ENCODE data around the gene BCOR.

The BCOR gene

DNA sequence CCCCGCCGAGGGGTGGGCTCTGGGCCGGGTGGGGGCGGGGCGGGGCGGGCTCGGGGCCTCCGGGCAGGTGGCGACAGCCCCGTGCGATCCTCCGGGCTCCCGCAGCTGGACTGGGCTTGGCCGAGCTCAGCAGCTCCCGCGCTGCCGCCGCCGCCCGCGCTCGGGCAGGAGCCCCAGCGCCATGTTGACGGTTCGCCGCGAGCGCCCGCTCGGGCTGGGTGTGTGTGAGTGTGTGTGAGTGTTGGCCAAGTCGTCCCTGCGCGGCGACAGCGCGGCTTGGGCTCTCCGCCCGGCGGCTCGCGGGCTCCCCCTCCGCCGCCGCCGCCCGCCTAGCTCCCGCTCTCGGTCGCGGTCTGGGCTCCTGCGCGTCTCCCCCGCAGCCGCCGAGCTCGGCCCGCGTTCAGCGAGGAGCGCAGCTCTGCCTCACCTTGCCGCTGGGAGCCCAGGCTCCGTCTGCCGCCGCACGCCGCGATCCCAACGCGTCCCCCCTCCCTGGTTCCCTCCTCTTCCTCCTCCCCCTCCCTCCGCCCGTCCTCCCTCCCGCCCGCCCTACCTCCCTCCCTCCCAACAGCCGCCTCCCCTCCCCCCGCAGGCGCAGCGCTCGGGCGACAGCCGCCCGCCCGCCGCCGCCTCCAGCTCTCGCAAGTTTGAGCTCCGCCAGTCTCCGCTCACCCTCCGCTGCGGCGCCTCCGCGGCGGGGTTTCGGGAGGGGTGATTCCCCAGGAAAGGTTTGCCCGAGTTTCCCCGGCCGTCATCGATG lies at the start of gene BCOR:
Gene BCOR, minus strand, starts transcription at position 455 of the 760 bp plus-strand sequence. CDS start 20,029 bp downstream, outside the sequence.
- Histone ChIP-seq H3K4me1 (peaks cover 35 to 66% (median 59%) of the 10 kb centered on the region in 10 experiments), H3K27ac (peak within 1 kb of the TSS; percentile 29 to 88 (median 79); a peak in 21 of 22 replicates), H3K36me3 (peaks cover 0 to 7% (median 0%) of the 10 kb centered on the region in 11 experiments; a peak in 2 of 22 replicates), H3K4me2 (peak within 1 kb of the TSS; percentile 77 to 95 (median 89)), H3K9ac (peak within 1 kb of the TSS; percentile 77 to 88 (median 85)), H4K20me1 (peaks cover 37 to 81% (median 64%) of the 10 kb centered on the region in 11 experiments), H3K9me3 (replicated peaks in 1 of 11) (peaks cover 28 to 55% (median 41%) of the 10 kb centered on the region in 11 experiments; a peak in 20 of 22 replicates), H3K4me3 (peak within 1 kb of the TSS; percentile 57 to 78 (median 68)), H3K27me3 (peaks cover 26 to 49% (median 37%) of the 10 kb centered on the region in 11 experiments; a peak in 21 of 22 replicates)
- no peak for TF ChIP-seq Cebpa-rat (IDR thresholded peaks at IDR 0.05)

DNA sequence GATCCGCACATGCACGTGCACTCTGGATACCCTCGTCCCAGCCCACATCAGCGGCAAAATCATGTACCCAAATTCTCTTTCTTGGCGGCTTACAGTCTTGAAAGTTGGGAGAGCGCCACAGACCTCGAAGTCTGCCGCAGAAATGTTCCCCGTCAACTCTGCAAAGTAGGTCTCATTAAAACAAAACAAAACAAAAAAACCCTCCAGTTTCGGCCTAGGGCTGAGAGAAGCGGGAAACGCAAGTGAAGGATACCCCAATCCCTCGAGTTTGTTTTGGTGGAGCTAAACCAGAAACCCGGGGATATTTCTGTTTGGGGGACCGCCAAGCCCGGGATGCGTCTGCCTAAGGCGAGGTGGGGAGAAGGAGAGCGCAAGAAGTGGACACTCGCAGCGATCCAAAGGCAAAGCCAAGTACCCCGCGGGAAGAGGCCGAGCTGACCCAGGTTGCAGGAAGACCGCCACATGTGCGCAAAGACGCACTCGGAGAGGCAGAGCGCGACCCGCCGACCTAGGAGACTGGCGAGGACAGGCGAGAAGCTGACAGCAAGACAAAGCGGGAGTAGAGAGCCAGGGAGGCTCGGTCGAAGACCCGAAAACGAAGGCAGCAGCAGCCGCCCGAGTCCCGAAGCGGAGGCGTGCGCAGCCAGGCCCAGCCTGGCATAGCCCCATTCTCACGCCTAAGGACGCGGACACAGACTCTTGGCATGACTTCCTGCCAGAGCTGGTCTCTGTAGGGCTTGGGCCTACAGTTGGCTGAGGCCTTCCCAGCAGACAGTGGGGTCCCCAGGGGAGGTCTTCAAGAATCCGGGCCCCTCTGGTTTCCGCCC lies 49.6 kb upstream of the BCOR start:
- TF ChIP-seq Cebpa-rat (IDR thresholded peaks at IDR 0.05), result no peak
- H3K27ac ChIP-seq, result peak overlapping the region in 10 of 11 experiments; percentile 49 to 93 (median 90); a peak in 18 of 22 replicates
- peaks cover 0 to 9% (median 3%) of the 10 kb centered on the region in 11 experiments; a peak in 9 of 22 replicates for H4K20me1 ChIP-seq
- H3K9me3 ChIP-seq (replicated peaks in 1 of 11), result peaks cover 10 to 40% (median 33%) of the 10 kb centered on the region in 11 experiments; a peak in 19 of 22 replicates
- H3K4me3 ChIP-seq, result peak overlapping the region; percentile 60 to 79 (median 74); a peak in 19 of 20 replicates
- H3K4me2 ChIP-seq, result peak overlapping the region; percentile 77 to 98 (median 93)
- peaks cover 0 to 12% (median 0%) of the 10 kb centered on the region in 11 experiments; a peak in 2 of 22 replicates for H3K36me3 ChIP-seq
- peaks cover 74 to 82% (median 82%) of the 10 kb centered on the region in 10 experiments for H3K4me1 ChIP-seq
- H3K27me3 ChIP-seq, result peaks cover 0 to 3% (median 0%) of the 10 kb centered on the region in 11 experiments; a peak in 1 of 22 replicates
- peak overlapping the region; percentile 76 to 95 (median 91); a peak in 20 of 22 replicates for H3K9ac ChIP-seq

DNA sequence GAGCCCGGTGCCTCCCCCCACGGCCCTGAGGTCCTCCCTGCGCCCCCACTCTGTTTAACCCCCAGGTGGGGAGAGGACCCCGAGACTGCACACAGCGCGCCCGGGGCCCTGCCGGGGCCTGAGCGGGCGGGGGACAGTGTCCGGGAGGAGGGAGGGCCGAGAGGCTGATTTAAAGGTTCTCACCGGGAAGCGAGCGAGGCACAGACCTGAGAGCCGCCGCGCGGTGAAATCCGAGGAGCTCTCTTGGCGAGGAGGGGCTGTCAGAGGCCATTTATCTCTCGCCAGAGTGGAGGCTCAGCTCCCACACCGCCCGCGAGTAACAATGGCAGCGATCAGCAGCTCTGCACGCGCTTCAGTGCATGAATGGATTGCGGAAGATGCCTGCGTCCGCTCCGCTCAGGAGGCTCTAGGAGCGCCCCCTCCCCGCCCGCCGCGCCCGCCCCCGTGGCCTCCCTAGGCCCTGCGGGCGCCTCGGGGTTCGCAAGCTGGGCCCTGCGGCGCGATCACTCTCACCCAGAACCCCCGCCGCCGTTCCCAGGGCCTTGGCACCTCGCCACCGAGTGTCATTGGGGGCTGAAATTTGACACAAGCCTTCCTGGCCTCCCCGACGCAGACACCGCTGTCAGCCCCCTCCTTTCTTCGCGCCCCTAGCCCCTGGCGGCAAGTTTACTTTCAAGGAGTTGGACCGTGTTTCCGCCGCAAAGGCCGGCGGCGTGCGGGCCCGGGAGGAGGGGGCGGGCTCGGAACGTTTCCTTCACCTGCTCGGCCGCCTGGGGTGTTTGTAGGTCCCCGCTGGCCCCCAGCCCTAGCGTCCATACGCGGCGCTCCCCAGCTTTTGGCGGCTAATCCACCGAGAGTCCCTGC lies 48.7 kb upstream of the BCOR start:
- Histone ChIP-seq H3K4me1 (peaks cover 74 to 82% (median 82%) of the 10 kb centered on the region in 10 experiments), H3K27ac (peak overlapping the region; percentile 23 to 93 (median 90); a peak in 21 of 22 replicates), H3K4me2 (peak overlapping the region; percentile 77 to 98 (median 93)), H4K20me1 (peaks cover 0 to 18% (median 11%) of the 10 kb centered on the region in 11 experiments; a peak in 14 of 22 replicates), H3K9me3 (replicated peaks in 1 of 11) (peaks cover 10 to 31% (median 30%) of the 10 kb centered on the region in 11 experiments; a peak in 19 of 22 replicates), H3K9ac (peak overlapping the region; percentile 76 to 95 (median 91)), H3K4me3 (peak overlapping the region; percentile 60 to 79 (median 74)), H3K36me3 (peaks cover 0 to 12% (median 0%) of the 10 kb centered on the region in 11 experiments; a peak in 2 of 22 replicates), H3K27me3 (0 out of 22 replicates have a peak, but pooled peaks cover 0 to 3% (median 0%) of the 10 kb centered on the region in 11 experiments)
- no peak for TF ChIP-seq Cebpa-rat (IDR thresholded peaks at IDR 0.05)

DNA sequence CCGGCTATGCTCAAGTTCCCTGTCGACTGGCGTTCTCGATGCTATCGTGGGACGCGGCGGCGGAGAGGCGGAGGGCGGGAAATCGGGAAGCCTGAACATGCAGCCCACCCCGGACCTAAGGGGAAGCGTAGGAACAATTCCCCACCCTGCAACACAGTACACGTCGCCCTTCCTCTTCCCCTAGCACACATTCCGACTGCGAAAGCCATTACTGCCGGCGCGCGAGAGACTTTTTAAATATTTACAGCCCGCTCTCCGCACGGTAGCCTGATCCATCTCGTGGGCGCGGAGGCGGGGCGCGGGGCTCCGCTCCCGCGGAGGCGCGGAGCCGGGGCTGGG lies 48.1 kb upstream of the BCOR start:
- peaks cover 10 to 31% (median 29%) of the 10 kb centered on the region in 11 experiments; a peak in 19 of 22 replicates for H3K9me3 ChIP-seq (replicated peaks in 1 of 11)
- peaks cover 0 to 12% (median 0%) of the 10 kb centered on the region in 11 experiments; a peak in 2 of 22 replicates for H3K36me3 ChIP-seq
- H3K4me3 ChIP-seq, result peak overlapping the region; percentile 60 to 79 (median 74)
- H4K20me1 ChIP-seq, result peaks cover under 1 to 24% (median 17%) of the 10 kb centered on the region in 11 experiments; a peak in 16 of 22 replicates
- no peak for TF ChIP-seq Cebpa-rat (IDR thresholded peaks at IDR 0.05)
- H3K27ac ChIP-seq, result peak overlapping the region; percentile 23 to 93 (median 90); a peak in 21 of 22 replicates
- H3K27me3 ChIP-seq, result 0 out of 22 replicates have a peak, but pooled peaks cover 0 to 3% (median 0%) of the 10 kb centered on the region in 11 experiments
- peak overlapping the region; percentile 76 to 95 (median 91) for H3K9ac ChIP-seq
- peak overlapping the region; percentile 77 to 98 (median 93) for H3K4me2 ChIP-seq
- H3K4me1 ChIP-seq, result peaks cover 74 to 82% (median 82%) of the 10 kb centered on the region in 10 experiments

DNA sequence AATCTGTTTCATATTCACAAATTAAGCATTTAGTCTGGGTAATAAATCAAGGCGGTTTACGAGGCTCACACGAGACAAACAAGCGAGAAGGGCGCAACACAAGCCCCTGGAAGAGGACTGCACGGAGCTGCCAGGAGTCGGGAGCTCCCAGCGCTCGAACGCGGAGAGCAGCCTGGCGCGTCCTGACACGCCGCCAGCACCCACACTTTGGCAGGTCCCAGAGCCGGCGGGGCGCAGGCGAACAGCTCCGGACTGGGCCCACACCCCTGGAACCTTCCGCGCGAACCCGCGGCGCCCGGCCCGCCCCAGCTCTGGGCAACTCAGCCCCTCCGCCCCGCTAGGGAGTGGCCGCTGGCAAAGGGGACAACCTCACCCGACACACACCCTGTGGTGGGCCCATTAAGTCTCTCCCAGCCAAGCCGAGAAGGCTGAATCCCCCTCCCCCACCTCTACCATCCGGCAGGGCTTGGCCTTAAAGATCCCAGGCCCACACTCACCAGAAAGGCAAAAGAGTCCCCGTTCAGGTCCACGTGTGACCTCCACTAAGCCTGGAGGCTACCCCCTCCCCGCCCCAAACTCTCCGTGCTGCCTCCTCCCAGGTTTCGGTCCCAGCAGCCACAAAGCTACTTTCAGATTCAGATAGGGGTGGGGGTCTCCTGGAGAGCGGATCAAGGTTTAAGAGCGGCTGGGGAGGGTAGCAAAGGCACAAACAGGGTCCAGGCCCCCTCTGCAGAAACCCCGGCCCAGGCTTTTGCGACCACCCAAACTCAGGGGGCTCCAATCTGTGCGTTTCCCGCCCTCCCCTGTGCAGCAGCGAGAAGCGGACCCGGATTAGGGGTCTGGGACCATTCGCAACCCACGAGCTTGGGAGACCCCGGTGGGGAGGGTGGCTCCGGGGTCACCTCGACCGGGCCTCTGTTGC lies 47.5 kb upstream of the BCOR start:
- Histone ChIP-seq H3K36me3 (peaks cover 0 to 12% (median 0%) of the 10 kb centered on the region in 11 experiments; a peak in 2 of 22 replicates), H3K27me3 (0 out of 22 replicates have a peak, but pooled peaks cover 0 to 3% (median 0%) of the 10 kb centered on the region in 11 experiments), H3K27ac (peak overlapping the region in 10 of 11 experiments; percentile 49 to 93 (median 90); a peak in 19 of 22 replicates), H3K4me1 (peaks cover 73 to 82% (median 82%) of the 10 kb centered on the region in 10 experiments), H3K4me3 (peak overlapping the region; percentile 60 to 79 (median 74)), H3K9me3 (replicated peaks in 1 of 11) (peaks cover 10 to 31% (median 29%) of the 10 kb centered on the region in 11 experiments; a peak in 19 of 22 replicates), H3K9ac (peak overlapping the region; percentile 76 to 95 (median 91)), H4K20me1 (peaks cover 7 to 30% (median 24%) of the 10 kb centered on the region in 11 experiments; a peak in 18 of 22 replicates), H3K4me2 (peak overlapping the region; percentile 77 to 98 (median 93))
- no peak for TF ChIP-seq Cebpa-rat (IDR thresholded peaks at IDR 0.05)

DNA sequence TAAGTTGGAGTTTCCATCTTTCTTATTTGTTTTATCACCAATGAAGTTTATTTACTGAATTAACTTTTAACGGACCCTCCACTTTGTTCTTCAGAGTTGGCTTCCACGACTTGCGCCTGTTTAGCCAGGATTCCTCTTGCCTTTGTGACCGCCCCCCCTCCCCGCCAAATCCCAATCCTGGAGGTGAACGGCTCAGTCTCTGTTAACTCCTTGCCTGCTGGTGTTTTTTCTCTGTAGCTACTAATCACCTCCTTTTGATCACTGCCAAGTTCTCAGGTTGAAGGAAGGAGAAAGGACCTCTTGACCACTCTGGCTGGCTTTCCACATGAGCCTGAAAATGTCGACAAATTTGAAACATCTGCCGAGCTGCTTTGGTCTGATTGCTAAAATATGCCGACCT lies 46.8 kb upstream of the BCOR start:
- peaks cover 10 to 31% (median 29%) of the 10 kb centered on the region in 11 experiments; a peak in 19 of 22 replicates for H3K9me3 ChIP-seq (replicated peaks in 1 of 11)
- H3K27ac ChIP-seq, result peak overlapping the region in 9 of 11 experiments; percentile 82 to 93 (median 91); a peak in 17 of 22 replicates
- peaks cover 66 to 82% (median 76%) of the 10 kb centered on the region in 10 experiments for H3K4me1 ChIP-seq
- H4K20me1 ChIP-seq, result peaks cover 10 to 36% (median 28%) of the 10 kb centered on the region in 11 experiments; a peak in 18 of 22 replicates
- TF ChIP-seq Cebpa-rat (IDR thresholded peaks at IDR 0.05), result no peak
- H3K27me3 ChIP-seq, result 0 out of 22 replicates have a peak, but pooled peaks cover 0 to 3% (median 0%) of the 10 kb centered on the region in 11 experiments
- H3K4me2 ChIP-seq, result peak overlapping the region; percentile 77 to 98 (median 93)
- H3K9ac ChIP-seq, result peak overlapping the region in 9 of 11 experiments; percentile 79 to 95 (median 92); a peak in 20 of 22 replicates
- H3K4me3 ChIP-seq, result peak overlapping the region; percentile 60 to 79 (median 74); a peak in 19 of 20 replicates
- H3K36me3 ChIP-seq, result peaks cover 0 to 12% (median 0%) of the 10 kb centered on the region in 11 experiments; a peak in 2 of 22 replicates

All from BLaER1 treated with 17β-estradiol and CSF1 and Interleukin-3, amounts not matched to agents 10 nM and 100 nM (cell line).